Esophagus (tissue), 2 donors: ENCODE measurements around the gene SFTA2. TPM values are rescaled to one million over a fixed set of nuclear protein-coding genes. Genes with fewer than 3 reads are reported as not detected.
A peak's percentile ranks its signal among the peaks of the same experiment; 100 is the strongest.

Source experiments
- H3K27ac ChIP-seq, 2 donors: one replicate each; pipeline ENCODE4 v1.5.1; 2013; ENCODE audit warnings: low read depth in 2 of 2, mild to moderate bottlenecking in 2 of 2, inconsistent platforms in 1 of 2, low read length in 1 of 2, moderate library complexity in 1 of 2
- H3K27me3 ChIP-seq, 2 donors: one replicate each; pipeline ENCODE4 v1.6.1; 2013; ENCODE audit warnings: low read length in 2 of 2, control low read depth in 1 of 2, mild to moderate bottlenecking in 1 of 2; ENCODE audit not compliant: insufficient read depth in 2 of 2, control insufficient read depth in 1 of 2
- H3K36me3 ChIP-seq, 2 donors: one replicate each; pipeline ENCODE4 v1.6.1; 2013; ENCODE audit warnings: low read length in 1 of 2; ENCODE audit not compliant: control insufficient read depth in 2 of 2, insufficient read depth in 2 of 2
- H3K4me1 ChIP-seq, 2 donors: one replicate each; pipeline ENCODE4 v1.6.1; 2013; ENCODE audit warnings: low read length in 1 of 2; ENCODE audit not compliant: control insufficient read depth in 2 of 2, insufficient read depth in 2 of 2
- H3K4me3 ChIP-seq, 2 donors: one replicate each; pipeline ENCODE4 v1.5.1; 2013; ENCODE audit warnings: low read length in 2 of 2, mild to moderate bottlenecking in 2 of 2, low read depth in 1 of 2, moderate library complexity in 1 of 2
- H3K9me3 ChIP-seq, 2 donors: one replicate each; pipeline ENCODE4 v1.6.1; 2013; ENCODE audit warnings: mild to moderate bottlenecking in 2 of 2, low read depth in 1 of 2, low read length in 1 of 2, moderate library complexity in 1 of 2; ENCODE audit not compliant: control insufficient read depth in 2 of 2, insufficient read depth in 1 of 2
- WGBS, 2 donors: extraction: QIAGEN DNeasy Blood & Tissue Kit; methylation state at CpG; one replicate each; pipeline ENCODE4 v1.1.7; 2013; 5-methylcytosine and 5-hydroxymethylcytosine counted together
- polyA plus RNA-seq, 2 donors: library from polyadenylated mRNA; stranded (reverse); fragments of 200-250 nt; gene quantifications; one replicate each; pipeline ENCODE4 v1.2.3, GENCODE V29; 2013
- donor health status: healthy with polysubstance abuse.
- donor health status: Bipolar disorder and iron deficiency.

SFTA2 gene
- polyA plus RNA-seq, 2 donors: 130 to 421 TPM

DNA sequence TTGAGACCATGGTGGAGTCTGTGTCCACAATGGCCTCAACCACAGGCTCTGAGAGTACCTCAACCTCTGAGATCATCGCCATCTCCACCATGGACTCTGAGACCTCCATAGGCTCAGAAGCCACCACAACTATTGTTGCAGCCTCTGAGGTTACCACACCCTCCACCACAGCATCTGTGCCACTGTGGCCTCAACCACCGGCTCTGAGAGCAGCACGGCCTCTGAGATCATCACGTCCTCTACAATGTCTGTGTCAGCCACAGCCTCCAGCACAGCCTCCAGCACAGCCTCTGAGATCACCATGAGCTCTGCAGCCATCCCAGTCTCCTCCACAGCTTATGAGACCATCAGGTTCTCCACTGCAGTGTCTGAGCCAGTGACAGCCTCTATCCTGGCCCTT lies 32.1 kb upstream of the SFTA2 start:
- H3K4me1 ChIP-seq: peaks cover 0 to 9% of the 10 kb centered on the region in 2 donors
- no peaks in the 10 kb centered on the region for H3K36me3 ChIP-seq
- no peak overlapping the region for H3K4me3 ChIP-seq
- 74 to 76% methylated on average over 4 of the region's 4 CpGs for WGBS, 2 donors
- no peaks in the 10 kb centered on the region for H3K9me3 ChIP-seq
- H3K27ac ChIP-seq: peak overlapping the region; percentile 8 to 29
- H3K27me3 ChIP-seq: no peaks in the 10 kb centered on the region

GRCh38 chr6:30963641-30964040 lies 31.7 kb upstream of the SFTA2 start:
- Histone ChIP-seq H3K27ac (peak overlapping the region; percentile 8 to 29), H3K9me3 (no peaks in the 10 kb centered on the region), H3K27me3 (no peaks in the 10 kb centered on the region), H3K36me3 (no peaks in the 10 kb centered on the region), H3K4me1 (peaks cover 0 to 9% of the 10 kb centered on the region in 2 donors), H3K4me3 (no peak overlapping the region)
- 47 to 51% methylated on average over 6 of the region's 6 CpGs for WGBS, 2 donors

- Histone ChIP-seq H3K9me3 (no peaks in the 10 kb centered on the region), H3K36me3 (no peaks in the 10 kb centered on the region), H3K4me3 (no peak overlapping the region), H3K27ac (no peak overlapping the region), H3K27me3 (no peaks in the 10 kb centered on the region), H3K4me1 (peaks cover 0 to 9% of the 10 kb centered on the region in 2 donors)
These were observed 30.7 kb upstream of the SFTA2 start for GRCh38 chr6:30962716-30963115.

- Histone ChIP-seq H3K4me1 (peaks cover 0 to 9% of the 10 kb centered on the region in 2 donors), H3K36me3 (no peaks in the 10 kb centered on the region), H3K27me3 (no peaks in the 10 kb centered on the region), H3K4me3 (no peak overlapping the region), H3K9me3 (no peaks in the 10 kb centered on the region), H3K27ac (peak overlapping the region; percentile 29 to 84)
- 67 to 71% methylated on average over 9 of the region's 9 CpGs for WGBS, 2 donors
These were observed 29.1 kb upstream of the SFTA2 start for GRCh38 chr6:30960907-30961673.

DNA sequence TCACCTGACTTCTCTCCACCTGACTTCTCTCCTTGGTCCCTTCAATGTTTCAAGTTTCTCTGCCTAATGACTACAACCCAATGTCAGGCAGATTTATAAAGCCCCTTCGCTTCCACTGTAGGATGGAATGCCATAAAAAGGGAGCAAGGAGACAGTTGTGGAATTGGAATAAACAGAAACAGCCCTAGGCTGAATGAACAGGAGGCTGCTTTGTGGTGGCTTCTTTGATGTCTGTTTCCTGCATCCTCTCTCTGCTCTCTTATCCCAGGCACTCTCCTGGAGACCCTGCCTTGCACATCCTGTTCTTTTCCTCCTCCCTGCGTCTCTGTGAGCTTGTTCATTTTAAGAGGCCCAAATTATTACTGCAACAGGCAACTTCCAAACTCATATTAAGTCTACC lies 25.7 kb upstream of the SFTA2 start:
- peaks cover 0 to 3% of the 10 kb centered on the region in 2 donors for H3K27me3 ChIP-seq

DNA sequence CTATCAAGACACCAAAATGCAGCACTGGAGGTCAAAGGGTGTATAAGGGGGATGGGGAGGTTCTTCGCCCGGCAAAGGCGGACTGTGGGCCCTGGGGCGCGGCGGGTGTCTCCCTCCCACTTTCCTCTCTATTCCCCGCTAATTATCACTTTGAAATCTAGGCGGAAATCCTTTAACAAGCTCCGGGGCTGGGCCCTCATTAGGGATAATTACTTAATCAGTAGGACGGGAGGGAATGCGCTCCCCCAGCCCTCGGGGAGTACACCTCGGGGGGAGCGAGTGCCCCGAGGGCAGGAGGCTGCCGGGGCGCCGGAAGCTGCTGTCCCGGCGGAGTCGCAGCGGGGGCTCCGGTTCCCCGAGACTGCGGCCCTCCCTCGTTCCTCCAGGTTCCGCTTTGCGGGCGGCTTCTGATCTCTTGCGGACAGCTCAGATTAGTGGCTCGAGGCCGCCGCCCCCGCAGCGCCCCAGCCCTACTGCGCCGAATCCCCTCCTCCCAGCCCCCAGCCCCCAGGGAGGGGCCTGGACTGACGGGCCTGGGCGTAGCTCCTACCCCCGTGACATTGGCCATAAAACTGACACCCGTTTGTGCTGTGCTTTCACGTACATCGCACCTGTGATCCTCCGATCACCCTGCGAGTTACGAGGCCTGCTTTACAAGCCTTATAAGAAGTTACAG lies 23.5 kb upstream of the SFTA2 start:
- H3K4me3 ChIP-seq: peak overlapping the region; percentile 37 to 45
- peak overlapping the region in 1 of 2 donors; percentile 0 for H3K27ac ChIP-seq
- no peaks in the 10 kb centered on the region for H3K36me3 ChIP-seq
- peaks cover 0 to 6% of the 10 kb centered on the region in 2 donors for H3K9me3 ChIP-seq
- WGBS, 2 donors: 4 to 6% methylated on average over 46 of the region's 46 CpGs
- H3K4me1 ChIP-seq: peaks cover 0 to 4% of the 10 kb centered on the region in 2 donors
- peaks cover 0 to 3% of the 10 kb centered on the region in 2 donors for H3K27me3 ChIP-seq

More for the DNA sequence above, 25.7 kb upstream of the SFTA2 start:
- Histone ChIP-seq H3K4me3 (no peak overlapping the region), H3K27ac (no peak overlapping the region), H3K4me1 (peaks cover 0 to 4% of the 10 kb centered on the region in 2 donors), H3K9me3 (no peaks in the 10 kb centered on the region), H3K36me3 (no peaks in the 10 kb centered on the region)
- 78 to 86% methylated on average over 2 of the region's 2 CpGs for WGBS, 2 donors

DNA sequence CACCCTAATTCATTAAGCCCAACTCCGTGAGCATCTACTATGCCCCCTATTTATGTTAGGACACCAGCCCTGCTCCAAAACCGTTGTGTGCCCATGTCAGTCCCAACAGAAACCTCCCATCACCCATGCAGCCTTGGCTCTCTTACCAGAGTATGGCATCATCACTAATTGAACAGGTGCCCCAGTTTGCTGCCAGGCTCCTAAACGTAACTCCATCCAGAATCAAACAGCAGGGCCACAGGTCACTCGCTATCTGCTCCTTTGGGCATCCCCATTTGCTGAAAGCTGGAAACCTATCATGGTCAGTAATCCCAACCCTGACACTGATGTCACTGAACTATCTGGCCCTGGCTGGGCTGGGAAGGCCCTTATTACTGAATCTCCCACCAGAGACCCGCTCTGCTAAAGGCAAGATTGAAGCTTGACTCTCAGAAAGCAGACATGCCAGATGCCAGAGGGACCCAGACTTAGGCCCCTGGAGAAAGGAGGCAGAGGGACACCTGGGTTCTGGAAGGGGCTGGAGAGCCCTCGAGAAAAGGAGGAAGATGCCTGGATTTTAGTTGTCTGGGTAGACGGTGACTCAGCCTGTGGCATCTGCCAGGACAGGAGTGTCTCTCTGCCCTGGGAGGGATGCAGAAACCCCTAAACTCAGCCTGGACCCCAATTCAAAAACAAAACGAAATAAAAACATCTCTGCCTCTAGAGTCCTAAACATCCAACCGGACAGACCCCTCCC lies 22.8 kb upstream of the SFTA2 start:
- Histone ChIP-seq H3K36me3 (no peaks in the 10 kb centered on the region), H3K4me3 (no peak overlapping the region), H3K4me1 (peaks cover 0 to 4% of the 10 kb centered on the region in 2 donors), H3K27ac (no peak overlapping the region), H3K9me3 (peaks cover 0 to 6% of the 10 kb centered on the region in 2 donors), H3K27me3 (peaks cover 0 to 3% of the 10 kb centered on the region in 2 donors)
- WGBS, 2 donors: 54% methylated on average over 9 of the region's 9 CpGs

GRCh38 chr6:30951907-30952469 lies 20.0 kb upstream of the SFTA2 start:
- Histone ChIP-seq H3K9me3 (peaks cover 0 to 6% of the 10 kb centered on the region in 2 donors), H3K4me1 (peaks cover 0 to 4% of the 10 kb centered on the region in 2 donors), H3K36me3 (no peaks in the 10 kb centered on the region), H3K27ac (no peak overlapping the region), H3K27me3 (peaks cover 0 to 3% of the 10 kb centered on the region in 2 donors), H3K4me3 (no peak overlapping the region)
- 80 to 89% methylated on average over 5 of the region's 5 CpGs for WGBS, 2 donors

- Histone ChIP-seq H3K27me3 (no peaks in the 10 kb centered on the region), H3K4me1 (no peaks in the 10 kb centered on the region), H3K36me3 (no peaks in the 10 kb centered on the region), H3K27ac (no peak overlapping the region), H3K4me3 (no peak overlapping the region), H3K9me3 (peaks cover 0 to 6% of the 10 kb centered on the region in 2 donors)
- 89 to 95% methylated on average over 6 of the region's 6 CpGs for WGBS, 2 donors
These were observed 16.8 kb upstream of the SFTA2 start for GRCh38 chr6:30948811-30949210.
